Esophagus squamous epithelium (tissue), 5 donors: ENCODE measurements around the gene L2HGDH. TPM values are rescaled to one million over a fixed set of nuclear protein-coding genes. Genes with fewer than 3 reads are reported as not detected.

Experiments used
- DNase-seq: peaks from one replicate; lab custom pipeline; 2025; lab: John Stamatoyannopoulos, UW
- H3K27ac ChIP-seq, 4 donors: fragments of 200-600 bp; sonication (generic); one replicate each; pipeline ENCODE4 v1.5.1; 2016 to 2019; ENCODE audit warnings: mild to moderate bottlenecking in 1 of 4
- H3K27me3 ChIP-seq, 4 donors: fragments of 200-600 bp; sonication (generic); 1 replicate in 3 of 4; 2 replicates in 1 of 4; pipeline versions ENCODE4 v1.5.1 to v1.6.0; 2017 to 2021; ENCODE audit warnings: antibody characterized with exemption in 1 of 4
- H3K36me3 ChIP-seq, 3 donors: fragments of 200-600 bp; sonication (generic); one replicate each; pipeline ENCODE4 v1.5.1; 2016 to 2019
- H3K4me1 ChIP-seq, 3 donors: fragments of 200-600 bp; sonication (generic); one replicate each; pipeline ENCODE4 v1.5.1; 2017 to 2019
- H3K4me3 ChIP-seq, 4 donors: fragments of 200-600 bp; sonication (generic); 1 replicate in 3 of 4; 2 replicates in 1 of 4; pipeline ENCODE4 v1.5.1; 2016 to 2019; ENCODE audit warnings: mild to moderate bottlenecking in 2 of 4, moderate library complexity in 1 of 4
- H3K9me3 ChIP-seq, 3 donors: fragments of 200-600 bp; sonication (generic); one replicate each; pipeline ENCODE4 v1.5.1; 2016 to 2019
- CTCF ChIP-seq, 6 experiments: fragments of 450-650 bp in 4 of 6; fragments of 200-600 bp in 2 of 6; sonication (generic) in 2 of 6; IDR thresholded peaks; one replicate each; pipeline ENCODE4 v1.5.1; 2016 to 2019; ENCODE audit warnings: antibody characterized with exemption in 6 of 6, mild to moderate bottlenecking in 4 of 6, moderate library complexity in 4 of 6
- POLR2A ChIP-seq, 4 donors: fragments of 450-650 bp; IDR thresholded peaks; one replicate each; pipeline ENCODE4 v1.6.1; 2017; ENCODE audit warnings: antibody characterized with exemption in 4 of 4, mild to moderate bottlenecking in 4 of 4, moderate library complexity in 3 of 4
- WGBS, 2 donors: methylation state at CpG; one replicate each; pipeline ENCODE4 v1.1.5; 2018; 5-methylcytosine and 5-hydroxymethylcytosine counted together
- intact Hi-C: fragments of 100-400 bp; cut with DNase I; formaldehyde crosslinking; loops from one replicate; pipeline ENCODE4 v1.15.0; 2022
- total RNA-seq, 4 donors: library from RNA; depleted of rRNA; stranded (reverse); fragments of >200 nt; gene quantifications; one replicate each; pipeline ENCODE4 v1.1.0, GENCODE V29; 2016
- donor health status: DM: yes; HTN: yes; CAD: no.

Gene L2HGDH
- total RNA-seq, 4 donors from 2014 or later: 6.5 to 14.2 (median 9.3) TPM

- intact Hi-C loops: no loop called here
Measured at GRCh38 chr14:50242566-50243310, 69.3 kb downstream of the L2HGDH start.

GRCh38 chr14:50242096-50242495 lies 69.9 kb downstream of the L2HGDH start:
- TF ChIP-seq POLR2A (IDR thresholded peaks at IDR 0.05) (no peak), CTCF (IDR thresholded peaks at IDR 0.05) (no peak)
- WGBS, 2 donors: 97 to 100% methylated on average over 1 of the region's 1 CpG
- H3K4me1 ChIP-seq: no peaks in the 10 kb centered on the region

More at GRCh38 chr14:50242566-50243310, 69.3 kb downstream of the L2HGDH start:
- no peak overlapping the region for H3K27ac ChIP-seq
- DNase-seq: no peak
- H3K27me3 ChIP-seq: no peaks in the 10 kb centered on the region
- H3K36me3 ChIP-seq: peaks cover 0 to 16% (median 0%) of the 10 kb centered on the region in 3 donors
- no peaks in the 10 kb centered on the region for H3K4me1 ChIP-seq
- H3K9me3 ChIP-seq: no peaks in the 10 kb centered on the region
- WGBS, 2 donors: 79 to 83% methylated on average over 5 of the region's 5 CpGs
- TF ChIP-seq POLR2A (IDR thresholded peaks at IDR 0.05) (no peak), CTCF (IDR thresholded peaks at IDR 0.05) (no peak)
- H3K4me3 ChIP-seq: no peak overlapping the region

DNA sequence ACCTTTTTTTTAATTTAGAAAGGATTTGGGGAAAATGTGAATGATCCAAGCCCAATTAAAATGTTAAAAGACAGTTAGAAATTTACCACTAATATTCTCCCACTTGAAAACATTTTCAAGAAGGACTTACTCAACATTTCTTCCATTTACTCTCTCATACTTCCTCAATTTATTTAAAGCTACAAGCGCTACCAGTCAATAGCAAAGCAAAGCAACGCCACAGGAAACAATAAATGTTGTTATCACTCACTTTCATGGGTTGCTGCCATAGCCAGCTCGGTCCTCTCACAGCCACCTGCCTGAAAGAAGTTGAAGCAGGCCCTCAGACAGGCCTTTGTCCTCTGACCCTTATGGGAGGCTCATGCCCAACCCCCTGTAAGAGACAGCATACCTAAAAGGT lies 74.6 kb downstream of the L2HGDH start:
- WGBS, 2 donors: 34 to 43% methylated on average over 3 of the region's 3 CpGs
- H3K36me3 ChIP-seq: no peaks in the 10 kb centered on the region
- no peak for TF ChIP-seq POLR2A (IDR thresholded peaks at IDR 0.05)
- TF ChIP-seq CTCF (IDR thresholded peaks at IDR 0.05): no peak
- no peak overlapping the region for H3K4me3 ChIP-seq
- H3K9me3 ChIP-seq: no peaks in the 10 kb centered on the region
- no peak for DNase-seq
- H3K4me1 ChIP-seq: peaks cover 0 to 12% (median 0%) of the 10 kb centered on the region in 3 donors
- no peaks in the 10 kb centered on the region for H3K27me3 ChIP-seq
- no peak overlapping the region for H3K27ac ChIP-seq
- intact Hi-C loops: no loop called here

More at GRCh38 chr14:50242096-50242495, 69.9 kb downstream of the L2HGDH start:
- Histone ChIP-seq H3K27ac (no peak overlapping the region), H3K9me3 (no peaks in the 10 kb centered on the region), H3K4me3 (no peak overlapping the region), H3K27me3 (no peaks in the 10 kb centered on the region), H3K36me3 (peaks cover 0 to 16% (median 0%) of the 10 kb centered on the region in 3 donors)
- intact Hi-C loops: no loop called here
- no peak for DNase-seq

DNA sequence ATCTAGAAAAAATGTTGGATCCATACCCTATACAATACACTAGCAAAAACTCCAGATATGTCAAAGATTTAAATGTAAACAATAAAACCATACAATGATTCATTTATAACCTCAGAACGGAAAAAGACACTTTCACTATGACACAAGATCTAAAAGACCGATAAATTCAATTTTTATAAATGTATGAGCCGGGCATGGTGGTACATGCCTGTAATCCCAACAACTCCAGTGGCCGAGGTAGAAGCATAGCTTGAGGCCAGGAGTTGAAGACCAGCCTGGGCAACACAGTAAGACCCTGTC lies 78.1 kb downstream of the L2HGDH start:
- Histone ChIP-seq H3K4me3 (no peak overlapping the region), H3K27ac (no peak overlapping the region), H3K4me1 (peaks cover 0 to 34% (median 12%) of the 10 kb centered on the region in 3 donors), H3K27me3 (no peaks in the 10 kb centered on the region), H3K36me3 (no peaks in the 10 kb centered on the region), H3K9me3 (no peaks in the 10 kb centered on the region)
- whole genome bisulfite sequencing, 2 donors: 59 to 62% methylated on average over 4 of the region's 4 CpGs
- TF ChIP-seq POLR2A (IDR thresholded peaks at IDR 0.05): no peak
- no peak for TF ChIP-seq CTCF (IDR thresholded peaks at IDR 0.05)
- no peak for DNase-seq
- intact Hi-C loops: no loop called here

DNA sequence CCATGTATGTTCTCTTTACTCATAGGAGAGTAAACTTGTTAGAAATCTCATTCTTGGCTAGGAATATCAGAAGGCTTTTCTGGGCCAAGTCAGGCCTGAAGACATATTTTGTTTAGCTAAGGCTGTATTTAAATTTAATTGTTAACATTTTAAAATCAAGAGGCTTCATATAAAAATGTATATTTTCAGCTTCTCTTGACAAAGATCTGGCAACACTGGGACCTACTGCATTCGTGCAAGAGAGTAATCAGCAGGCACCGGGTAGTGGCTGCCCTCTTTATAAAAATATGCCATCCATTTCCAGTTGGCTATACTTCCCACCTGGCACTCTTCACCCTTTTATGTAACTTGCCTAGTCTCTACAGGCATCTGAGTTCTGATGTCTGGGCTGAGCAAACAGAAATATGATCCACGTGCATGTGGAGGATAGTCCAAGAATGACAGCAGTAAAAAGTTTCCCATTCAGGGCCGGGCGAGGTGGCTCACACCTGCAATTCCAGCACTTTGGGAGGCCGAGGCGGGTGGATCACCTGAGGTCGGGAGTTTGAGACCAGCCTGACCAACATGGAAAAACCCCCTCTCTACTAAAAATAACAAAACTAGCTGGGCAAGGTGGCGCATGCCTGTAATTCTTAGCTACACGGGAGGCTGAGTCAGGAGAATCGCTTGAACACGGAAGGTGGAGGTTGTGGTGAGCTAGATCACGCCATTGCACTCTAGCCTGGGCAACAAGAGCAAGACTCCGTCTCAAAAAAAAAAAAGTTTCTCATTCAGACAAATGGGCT lies 78.7 kb downstream of the L2HGDH start:
- intact Hi-C loops: no loop called here
- 27 to 42% methylated on average over 9 to 12 of the region's 14 CpGs for WGBS, 2 donors
- Histone ChIP-seq H3K4me1 (peaks cover 0 to 39% (median 17%) of the 10 kb centered on the region in 3 donors), H3K36me3 (no peaks in the 10 kb centered on the region), H3K4me3 (no peak overlapping the region), H3K27ac (peak overlapping the region in 2 of 4 donors; percentile 95 to 99), H3K27me3 (no peaks in the 10 kb centered on the region), H3K9me3 (no peaks in the 10 kb centered on the region)
- no peak for TF ChIP-seq POLR2A (IDR thresholded peaks at IDR 0.05)
- TF ChIP-seq CTCF (IDR thresholded peaks at IDR 0.05): no peak
- DNase-seq: no peak
